GM23338 (cell line): Measurements from ENCODE around the gene CFL2. TPM values are rescaled to one million over a fixed set of nuclear protein-coding genes. Genes with fewer than 3 reads are reported as not detected.

Source experiments
- ATAC-seq: fragments of 200-7000 bp; cut with Tn5 transposase; 3 replicates; pipeline ENCODE4 v1.9.1; 2020
- DNase-seq: peaks from one replicate; pipeline ENCODE4 v3.0.0-alpha.2; 2015; ENCODE audit warnings: low spot score
- H2AFZ ChIP-seq: fragments of 200-600 bp; sonication (generic); 2 replicates; pipeline ENCODE4 v1.8.0; 2016; ENCODE audit warnings: antibody characterized with exemption, mild to moderate bottlenecking, moderate library complexity
- H3F3A ChIP-seq: fragments of 200-600 bp; sonication (generic); replicated peaks from 2 replicates; pipeline ENCODE4 v1.8.0; 2017; ENCODE audit warnings: antibody characterized with exemption, mixed run types, low read depth
- H3K27ac ChIP-seq: fragments of 200-600 bp; sonication (generic); 2 replicates; pipeline ENCODE4 v1.6.1; 2016; ENCODE audit warnings: low read depth
- H3K27me3 ChIP-seq: fragments of 200-600 bp; sonication (generic); 2 replicates; pipeline ENCODE4 v1.8.0; 2016; ENCODE audit warnings: mild to moderate bottlenecking, mixed run types, moderate library complexity; ENCODE audit not compliant: insufficient read depth
- H3K36me3 ChIP-seq: fragments of 200-600 bp; sonication (generic); 2 replicates; pipeline ENCODE4 v1.8.0; 2016; ENCODE audit warnings: mild to moderate bottlenecking; ENCODE audit not compliant: insufficient read depth
- H3K4me1 ChIP-seq: fragments of 200-600 bp; sonication (generic); 2 replicates; pipeline ENCODE4 v1.8.0; 2016; ENCODE audit warnings: mild to moderate bottlenecking, moderate library complexity; ENCODE audit not compliant: insufficient read depth
- H3K4me2 ChIP-seq: fragments of 200-600 bp; sonication (generic); 2 replicates; pipeline ENCODE4 v1.7.1; 2017; ENCODE audit warnings: mixed run types
- H3K4me3 ChIP-seq: fragments of 200-600 bp; sonication (generic); 2 replicates; pipeline ENCODE4 v1.6.1; 2016; ENCODE audit warnings: mixed run types
- H3K79me2 ChIP-seq: fragments of 200-600 bp; sonication (generic); replicated peaks from 2 replicates; pipeline ENCODE4 v1.8.0; 2017; ENCODE audit warnings: mild to moderate bottlenecking; ENCODE audit not compliant: insufficient read depth
- H3K9me2 ChIP-seq: fragments of 200-600 bp; sonication (generic); 2 replicates; pipeline ENCODE4 v1.8.0; 2017; ENCODE audit not compliant: insufficient read depth
- H4K20me1 ChIP-seq: fragments of 200-600 bp; sonication (generic); replicated peaks from 2 replicates; pipeline ENCODE4 v1.8.0; 2017; ENCODE audit warnings: mild to moderate bottlenecking; ENCODE audit not compliant: insufficient read depth
- H3K27ac Mint-ChIP-seq: 2 replicates; pipeline ENCODE4 v1.8.0; 2020; ENCODE audit warnings: inconsistent platforms, mild to moderate bottlenecking, moderate library complexity, mixed read lengths
- H3K27me3 Mint-ChIP-seq: 3 replicates; pipeline ENCODE4 v1.8.0; 2022; ENCODE audit warnings: low read depth, mild to moderate bottlenecking, moderate library complexity, mixed read lengths, inconsistent platforms; ENCODE audit not compliant: insufficient read depth, poor library complexity
- H3K36me3 Mint-ChIP-seq: 3 replicates; pipeline ENCODE4 v1.8.0; 2021; ENCODE audit warnings: low read depth, mild to moderate bottlenecking, inconsistent platforms, moderate library complexity, mixed read lengths
- H3K4me1 Mint-ChIP-seq: 3 replicates; pipeline ENCODE4 v1.8.0; 2020; ENCODE audit warnings: mild to moderate bottlenecking, inconsistent platforms, mixed read lengths
- H3K4me3 Mint-ChIP-seq: 3 replicates; pipeline ENCODE4 v1.8.0; 2021; ENCODE audit warnings: moderate library complexity, mild to moderate bottlenecking, inconsistent platforms, mixed read lengths
- H3K9me3 Mint-ChIP-seq: 3 replicates; pipeline ENCODE4 v1.8.0; 2020; ENCODE audit warnings: moderate library complexity, mild to moderate bottlenecking, inconsistent platforms, mixed read lengths
- CREB1 ChIP-seq: fragments of 250-450 bp; sonication (Bioruptor Pico); IDR thresholded peaks from 2 replicates; pipeline ENCODE4 v1.5.0; 2020; ENCODE audit warnings: low read depth, mild to moderate bottlenecking, moderate library complexity
- CTCF ChIP-seq, 2 experiments: fragments of 200-600 bp in 1 of 2; sonication (generic) in 1 of 2; conservative IDR thresholded peaks; 2 replicates each; pipeline versions ENCODE4 v1.5.1 to v1.6.1; 2016 to 2017; ENCODE audit warnings: antibody characterized with exemption in 2 of 2, low read depth in 2 of 2, mild to moderate bottlenecking in 2 of 2, moderate library complexity in 1 of 2
- ETS1 ChIP-seq: IDR thresholded peaks from 2 replicates; pipeline ENCODE4 v1.6.1; 2016; ENCODE audit warnings: antibody characterized with exemption
- EZH2 ChIP-seq: fragments of 200-600 bp; sonication (generic); IDR thresholded peaks from one replicate; pipeline ENCODE4 v1.8.0; 2017; ENCODE audit warnings: antibody characterized with exemption, mild to moderate bottlenecking, low read depth; ENCODE audit not compliant: unreplicated experiment
- EZH2phosphoT487 ChIP-seq: fragments of 200-600 bp; sonication (generic); IDR thresholded peaks from one replicate; pipeline ENCODE4 v1.8.1; 2018; ENCODE audit warnings: antibody characterized with exemption; ENCODE audit not compliant: unreplicated experiment
- JUNB ChIP-seq: IDR thresholded peaks from one replicate; pipeline ENCODE4 v1.6.1; 2016; ENCODE audit warnings: antibody characterized with exemption; ENCODE audit not compliant: unreplicated experiment
- NANOG ChIP-seq: IDR thresholded peaks from 2 replicates; pipeline ENCODE4 v1.6.1; 2016; ENCODE audit warnings: antibody characterized with exemption, borderline replicate concordance
- POLR2AphosphoS5 ChIP-seq: IDR thresholded peaks from 2 replicates; pipeline ENCODE4 v1.6.1; 2016; ENCODE audit warnings: antibody characterized with exemption, low read depth
- REST ChIP-seq: IDR thresholded peaks from one replicate; pipeline ENCODE4 v1.6.1; 2018; ENCODE audit warnings: antibody characterized with exemption; ENCODE audit not compliant: unreplicated experiment
- STAT1 ChIP-seq: IDR thresholded peaks from one replicate; pipeline ENCODE4 v1.6.1; 2016; ENCODE audit warnings: antibody characterized with exemption; ENCODE audit not compliant: unreplicated experiment
- polyA plus RNA-seq: library from polyadenylated mRNA; unstranded; fragments of >200 nt; fragmentation: Nextera tagmentation; extraction: Ambion mirVana; gene quantifications from 2 replicates; pipeline ENCODE4 v1.2.1, GENCODE V29; 2016
- total RNA-seq: library from RNA; depleted of rRNA; stranded (reverse); fragments of >200 nt; shearing (Covaris generic); gene quantifications from 2 replicates; pipeline ENCODE4 v1.2.3, GENCODE V29; 2014

CFL2 gene
- total and polyA plus RNA-seq, 2 experiments from 2014 or later = 10.9 to 14.8 TPM

GRCh38 chr14:34722723-34723545 lies 8.5 kb upstream of the CFL2 start:
- H3K4me1 Mint-ChIP-seq = peaks cover 7% of the 10 kb centered on the region; the same call in 2 of the 3 replicates
- no peaks in the 10 kb centered on the region for H3K79me2 ChIP-seq
- H3K36me3 Mint-ChIP-seq = no peaks in the 10 kb centered on the region
- no peak overlapping the region for H3K27ac Mint-ChIP-seq
- no peak overlapping the region for H3K4me3 ChIP-seq
- TF ChIP-seq CTCF (conservative IDR thresholded peaks at IDR 0.05; ENCODE audit: low read depth in 2 of 2) = peak; percentile 68 to 84
- TF ChIP-seq JUNB = no peak
- H3K27me3 ChIP-seq = no peaks in the 10 kb centered on the region
- H3K4me1 ChIP-seq = no peaks in the 10 kb centered on the region
- H3K27me3 Mint-ChIP-seq = peaks cover 7% of the 10 kb centered on the region
- H2AFZ ChIP-seq = peak overlapping the region; percentile 74; the same call in 1 of the 2 replicates
- H3K9me3 Mint-ChIP-seq = no peaks in the 10 kb centered on the region
- no peaks in the 10 kb centered on the region for H3K36me3 ChIP-seq
- 0 out of 2 replicates have a peak overlapping the region, but pooled peaks have one; percentile 9 for H3K4me2 ChIP-seq
- H3K4me3 Mint-ChIP-seq = no peak overlapping the region; the same call in 2 of the 3 replicates
- no peaks in the 10 kb centered on the region for H3K9me2 ChIP-seq
- 0 out of 2 replicates have a peak overlapping the region, but pooled peaks have one; percentile 35 for H3K27ac ChIP-seq
- H3F3A ChIP-seq = no peaks in the 10 kb centered on the region
- no peaks in the 10 kb centered on the region for H4K20me1 ChIP-seq
- DNase-seq = peak; percentile 69
- ATAC-seq = peak; percentile 70

- Histone ChIP-seq H3K27ac (no peak overlapping the region), H3F3A (no peaks in the 10 kb centered on the region), H3K4me3 (no peak overlapping the region), H3K36me3 (no peaks in the 10 kb centered on the region), H3K4me1 (no peaks in the 10 kb centered on the region), H3K27me3 (no peaks in the 10 kb centered on the region), H2AFZ (no peak overlapping the region), H3K4me2 (no peak overlapping the region), H4K20me1 (no peaks in the 10 kb centered on the region), H3K79me2 (no peaks in the 10 kb centered on the region), H3K9me2 (no peaks in the 10 kb centered on the region)
- no peaks in the 10 kb centered on the region for H3K9me3 Mint-ChIP-seq
- no peak overlapping the region for H3K27ac Mint-ChIP-seq
- H3K27me3 Mint-ChIP-seq = peaks cover 7% of the 10 kb centered on the region
- no peak overlapping the region for H3K4me3 Mint-ChIP-seq
- no peak for TF ChIP-seq CREB1 (CRISPR knock-in tag)
- H3K36me3 Mint-ChIP-seq = no peaks in the 10 kb centered on the region
- ATAC-seq (no peak), DNase-seq (no peak)
- peaks cover 7% of the 10 kb centered on the region; the same call in 2 of the 3 replicates for H3K4me1 Mint-ChIP-seq
Measured at GRCh38 chr14:34721129-34721528, 6.7 kb upstream of the CFL2 start.

- Histone ChIP-seq H4K20me1 (no peaks in the 10 kb centered on the region), H3K27ac (no peak overlapping the region), H3K4me3 (no peak overlapping the region), H3K4me2 (no peak overlapping the region), H3K4me1 (peaks cover 4% of the 10 kb centered on the region; the same call in 1 of the 2 replicates), H3K36me3 (no peaks in the 10 kb centered on the region), H3K9me2 (no peaks in the 10 kb centered on the region), H3K27me3 (peaks cover 12% of the 10 kb centered on the region), H2AFZ (no peak overlapping the region), H3F3A (no peaks in the 10 kb centered on the region), H3K79me2 (no peaks in the 10 kb centered on the region)
- ATAC-seq (no peak), DNase-seq (no peak)
- Mint-ChIP-seq H3K4me3 (no peak overlapping the region), H3K27me3 (peaks cover 8% of the 10 kb centered on the region), H3K36me3 (no peaks in the 10 kb centered on the region), H3K27ac (no peak overlapping the region), H3K4me1 (peaks cover 7% of the 10 kb centered on the region; the same call in 2 of the 3 replicates), H3K9me3 (no peaks in the 10 kb centered on the region)
- TF ChIP-seq NANOG (no peak), CREB1 (CRISPR knock-in tag) (no peak), ETS1 (no peak), POLR2AphosphoS5 (no peak), STAT1 (no peak), EZH2phosphoT487 (no peak), REST (no peak), EZH2 (no peak)
Measured at GRCh38 chr14:34718750-34719304, 4.4 kb upstream of the CFL2 start.
